Chondrocyte (in vitro differentiated cells): ENCODE results near the gene ABLIM2. TPM values are rescaled to one million over a fixed set of nuclear protein-coding genes. Genes with fewer than 3 reads are reported as not detected.

Source experiments
- DNase-seq: peaks from one replicate; pipeline ENCODE4 v3.0.0; 2021; ENCODE audit warnings: mixed read lengths, low spot score
- H3K27ac Mint-ChIP-seq: one replicate; pipeline ENCODE4 v1.8.0; 2021; ENCODE audit warnings: mild to moderate bottlenecking, moderate library complexity, mixed read lengths; ENCODE audit not compliant: unreplicated experiment
- H3K27me3 Mint-ChIP-seq: 2 replicates; pipeline ENCODE4 v1.8.0; 2021; ENCODE audit warnings: low read depth, mixed read lengths
- H3K36me3 Mint-ChIP-seq: 2 replicates; pipeline ENCODE4 v1.8.0; 2021; ENCODE audit warnings: low read depth, mixed read lengths
- H3K4me1 Mint-ChIP-seq: 2 replicates; pipeline ENCODE4 v1.8.0; 2021; ENCODE audit warnings: low read depth, mild to moderate bottlenecking, mixed read lengths
- H3K4me3 Mint-ChIP-seq: one replicate; pipeline ENCODE4 v1.8.0; 2021; ENCODE audit warnings: mild to moderate bottlenecking, moderate library complexity, mixed read lengths; ENCODE audit not compliant: unreplicated experiment
- H3K9me3 Mint-ChIP-seq: 2 replicates; pipeline ENCODE4 v1.8.0; 2021; ENCODE audit warnings: low read depth, mixed read lengths
- total RNA-seq: library from RNA; stranded (reverse); gene quantifications from 3 replicates; pipeline ENCODE4 v1.2.1, GENCODE V29; 2021
- TF ChIP-seq, protein P1 (sequence below): fragments of 200-600 bp; sonication (generic); IDR thresholded peaks from 2 replicates; pipeline ENCODE4 v1.5.0; 2021; ENCODE audit warnings: antibody characterized with exemption, mild to moderate bottlenecking, moderate library complexity

ABLIM2 gene
- total RNA-seq, 1 donor from 2014 or later: 0.47 TPM

DNA sequence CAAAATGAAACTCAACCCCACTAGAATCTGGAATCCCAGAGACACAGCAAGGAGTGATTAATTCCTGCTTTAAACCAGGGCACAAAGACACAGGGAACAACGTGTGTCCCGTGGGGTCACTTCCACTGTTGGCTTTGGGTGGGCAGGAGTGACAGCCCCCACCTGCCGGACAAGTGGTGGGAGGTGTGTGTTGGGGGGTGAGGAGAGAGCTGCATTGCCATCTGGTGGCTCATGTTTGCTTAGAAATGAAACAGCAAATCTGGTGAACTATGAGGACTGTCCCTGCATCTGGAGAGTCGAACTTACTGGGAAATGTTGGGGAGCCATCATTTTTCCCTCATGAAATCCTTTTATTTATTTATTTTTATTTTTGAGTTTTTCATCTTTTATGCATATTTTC lies 143.1 kb downstream of the ABLIM2 start:
- Mint-ChIP-seq H3K27me3 (peaks cover 47% of the 10 kb centered on the region), H3K9me3 (no peaks in the 10 kb centered on the region), H3K36me3 (no peaks in the 10 kb centered on the region), H3K4me3 (no peak overlapping the region), H3K4me1 (peaks cover 8% of the 10 kb centered on the region), H3K27ac (no peak overlapping the region)
- DNase-seq: no peak
- TF ChIP-seq, protein P1, sequence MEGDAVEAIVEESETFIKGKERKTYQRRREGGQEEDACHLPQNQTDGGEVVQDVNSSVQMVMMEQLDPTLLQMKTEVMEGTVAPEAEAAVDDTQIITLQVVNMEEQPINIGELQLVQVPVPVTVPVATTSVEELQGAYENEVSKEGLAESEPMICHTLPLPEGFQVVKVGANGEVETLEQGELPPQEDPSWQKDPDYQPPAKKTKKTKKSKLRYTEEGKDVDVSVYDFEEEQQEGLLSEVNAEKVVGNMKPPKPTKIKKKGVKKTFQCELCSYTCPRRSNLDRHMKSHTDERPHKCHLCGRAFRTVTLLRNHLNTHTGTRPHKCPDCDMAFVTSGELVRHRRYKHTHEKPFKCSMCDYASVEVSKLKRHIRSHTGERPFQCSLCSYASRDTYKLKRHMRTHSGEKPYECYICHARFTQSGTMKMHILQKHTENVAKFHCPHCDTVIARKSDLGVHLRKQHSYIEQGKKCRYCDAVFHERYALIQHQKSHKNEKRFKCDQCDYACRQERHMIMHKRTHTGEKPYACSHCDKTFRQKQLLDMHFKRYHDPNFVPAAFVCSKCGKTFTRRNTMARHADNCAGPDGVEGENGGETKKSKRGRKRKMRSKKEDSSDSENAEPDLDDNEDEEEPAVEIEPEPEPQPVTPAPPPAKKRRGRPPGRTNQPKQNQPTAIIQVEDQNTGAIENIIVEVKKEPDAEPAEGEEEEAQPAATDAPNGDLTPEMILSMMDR: peak; percentile 77

DNA sequence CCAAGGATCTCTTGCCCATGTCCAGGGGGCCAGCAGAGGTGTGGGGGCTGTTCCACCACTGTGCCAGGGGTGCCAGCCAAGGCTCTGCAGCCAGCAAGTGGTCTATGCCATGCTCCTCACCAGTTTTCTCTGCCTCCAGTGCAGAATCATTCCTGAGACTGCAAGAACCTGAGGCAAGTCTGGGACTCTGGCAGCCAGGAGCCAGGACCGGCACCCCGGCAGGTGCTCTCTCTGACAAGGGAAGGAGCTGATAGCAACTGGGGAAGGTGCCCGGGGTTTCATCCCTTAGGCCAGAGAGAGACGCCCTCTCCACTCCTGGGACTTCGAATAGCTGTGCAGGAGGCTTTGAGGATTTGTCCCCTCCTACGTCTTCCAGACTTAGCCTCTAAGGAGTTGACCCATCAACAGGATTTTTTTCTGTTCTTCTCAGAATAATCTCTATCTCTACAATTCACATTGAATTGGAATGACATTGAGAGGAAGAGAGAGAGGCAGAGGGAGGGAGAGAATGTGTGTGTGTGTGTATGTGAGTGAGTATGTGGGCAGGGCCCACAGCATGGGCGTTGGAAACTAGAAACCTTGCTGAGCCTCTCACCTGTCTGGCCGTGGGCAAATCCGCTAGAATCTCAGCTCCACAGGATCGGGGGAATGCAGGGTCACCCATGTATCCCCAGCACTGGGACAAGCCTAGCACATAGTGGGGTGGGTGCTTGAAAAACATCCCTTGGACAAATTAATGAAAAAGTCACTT lies 144.5 kb downstream of the ABLIM2 start:
- Mint-ChIP-seq H3K36me3 (no peaks in the 10 kb centered on the region), H3K9me3 (no peaks in the 10 kb centered on the region), H3K4me3 (no peak overlapping the region), H3K27ac (no peak overlapping the region), H3K27me3 (peaks cover 34% of the 10 kb centered on the region), H3K4me1 (peaks cover 14% of the 10 kb centered on the region)
- no peak for DNase-seq
- TF ChIP-seq, protein P1: no peak

DNA sequence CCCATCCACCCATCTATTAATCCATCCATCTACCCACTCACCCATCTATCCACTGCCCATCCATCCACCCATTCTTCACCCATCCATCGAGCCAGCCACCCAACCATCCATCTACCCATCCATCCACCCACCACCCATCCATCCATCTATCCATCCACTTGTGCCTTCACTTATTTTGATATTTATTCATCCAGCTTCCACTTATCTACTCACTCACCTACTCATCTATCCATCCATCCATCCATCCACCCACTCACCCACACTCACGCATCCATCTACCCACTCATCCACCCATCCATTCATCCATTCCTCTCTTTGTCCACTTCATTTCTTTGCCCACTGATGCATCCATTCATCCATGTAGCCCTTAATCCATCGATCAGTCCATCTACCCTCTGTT lies 146.1 kb downstream of the ABLIM2 start:
- peaks cover 14% of the 10 kb centered on the region for H3K4me1 Mint-ChIP-seq
- no peaks in the 10 kb centered on the region for H3K36me3 Mint-ChIP-seq
- H3K27me3 Mint-ChIP-seq: peaks cover 30% of the 10 kb centered on the region
- H3K9me3 Mint-ChIP-seq: no peaks in the 10 kb centered on the region
- TF ChIP-seq, protein P1: no peak
- H3K4me3 Mint-ChIP-seq: no peak overlapping the region
- H3K27ac Mint-ChIP-seq: no peak overlapping the region
- no peak for DNase-seq

DNA sequence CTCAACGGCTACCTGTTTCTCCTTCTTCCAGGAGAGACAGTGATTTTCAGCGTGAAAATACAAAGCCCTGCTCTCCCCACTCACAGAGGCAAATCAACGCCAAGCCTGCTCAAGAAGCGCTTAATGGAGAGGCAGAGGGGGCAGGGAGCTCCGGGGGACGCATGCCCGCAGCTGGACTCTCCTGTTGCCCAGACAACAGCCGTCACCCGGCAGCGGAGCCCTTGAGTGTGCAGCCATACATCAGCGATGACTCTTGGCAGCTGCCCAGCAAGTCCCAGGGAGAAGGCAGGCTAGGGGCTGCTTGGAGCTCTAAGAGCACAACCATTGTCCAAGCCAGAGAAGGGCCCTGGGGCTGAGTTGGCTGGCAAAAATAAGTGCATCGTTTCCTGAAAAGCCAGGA lies 148.0 kb downstream of the ABLIM2 start:
- Mint-ChIP-seq H3K36me3 (no peaks in the 10 kb centered on the region), H3K27ac (peak overlapping the region; percentile 22), H3K9me3 (no peaks in the 10 kb centered on the region), H3K27me3 (peaks cover 38% of the 10 kb centered on the region), H3K4me1 (peaks cover 14% of the 10 kb centered on the region), H3K4me3 (no peak overlapping the region)
- TF ChIP-seq, protein P1: no peak
- DNase-seq: no peak

DNA sequence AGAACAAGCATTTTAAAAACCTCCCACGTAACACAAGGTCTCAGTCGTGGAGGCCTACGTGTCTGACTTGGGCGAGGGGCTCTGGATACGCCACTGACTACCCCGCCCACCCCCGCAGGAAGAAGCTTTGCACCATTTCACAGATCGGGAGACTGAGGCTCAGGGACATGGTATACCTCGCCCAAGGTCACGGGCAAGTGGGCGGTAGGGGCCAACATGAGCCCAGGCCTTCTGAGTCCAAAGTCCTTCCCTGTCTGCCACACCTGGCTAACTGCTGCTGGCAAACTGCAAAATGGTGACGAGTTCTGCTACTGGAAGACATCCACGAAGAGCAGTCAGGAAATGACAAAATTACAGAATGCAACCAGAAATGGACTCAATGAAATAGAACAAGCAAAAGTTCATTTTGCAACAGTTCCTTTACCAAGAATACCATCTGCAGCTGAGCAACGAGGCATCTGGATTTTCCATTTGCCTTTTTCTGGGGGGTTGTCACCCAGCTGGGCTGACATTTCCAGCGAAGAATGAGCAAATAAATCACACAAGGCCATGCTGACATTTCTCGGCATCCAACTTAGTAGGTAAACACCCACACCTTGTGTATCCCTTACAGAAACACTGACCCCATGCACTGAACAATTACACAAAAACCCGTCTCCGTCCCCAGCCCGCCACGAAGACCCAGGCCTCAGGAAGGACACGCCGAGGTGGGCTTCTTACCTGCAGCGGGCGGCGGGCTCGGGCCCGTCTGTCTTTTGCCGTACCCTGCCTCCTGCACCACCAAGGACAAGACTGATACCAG lies 148.7 kb downstream of the ABLIM2 start:
- H3K4me1 Mint-ChIP-seq: peaks cover 11% of the 10 kb centered on the region
- H3K27me3 Mint-ChIP-seq: peaks cover 40% of the 10 kb centered on the region
- no peak for DNase-seq
- H3K27ac Mint-ChIP-seq: no peak overlapping the region
- H3K36me3 Mint-ChIP-seq: no peaks in the 10 kb centered on the region
- no peaks in the 10 kb centered on the region for H3K9me3 Mint-ChIP-seq
- TF ChIP-seq, protein P1: no peak
- no peak overlapping the region for H3K4me3 Mint-ChIP-seq
